Melanocyte of skin (primary cell): ENCODE results near the gene OR6C68. TPM values are rescaled to one million over a fixed set of nuclear protein-coding genes. Genes with fewer than 3 reads are reported as not detected.

Experiments used
- total RNA-seq, 2 donors: library from RNA; depleted of rRNA; stranded (reverse); fragments of >200 nt; gene quantifications; 2 replicates each; pipeline ENCODE4 v1.2.3, GENCODE V29; 2012

The OR6C68 gene
- total RNA-seq, result not detected

GRCh38 chr12:55492078-55492477 lies at the start of gene OR6C68:
TSS of gene OR6C68 (plus strand) at chr12:55492378. CDS start at chr12:55492378, 0 bp downstream.

GRCh38 chr12:55443776-55444175 lies 48.4 kb upstream of the OR6C68 start, which contains the start of gene OR6C2:
TSS of gene OR6C2 (plus strand) at chr12:55444076. CDS start at chr12:55452214, 8,138 bp downstream.

GRCh38 chr12:55470088-55470829 lies 21.9 kb upstream of the OR6C68 start, which contains the start of gene OR6C70:
TSS of gene OR6C70 (minus strand) at chr12:55470138. CDS start at chr12:55470138, 0 bp downstream.

Other genes with a start within 250 kb of the OR6C68 start
- under 1 TPM in 1 of 2 donors, not detected in 1; under 0.01 TPM for gene OR6C74, start 247.8 kb upstream of the OR6C68 start, total RNA-seq
- gene OR6C6, start 195.8 kb upstream of the OR6C68 start, total RNA-seq, result not detected
- gene OR6C1, start 178.0 kb upstream of the OR6C68 start, total RNA-seq, result not detected
- gene OR6C3, start 161.6 kb upstream of the OR6C68 start, total RNA-seq, result not detected
- not detected for gene OR6C75, start 129.4 kb upstream of the OR6C68 start, total RNA-seq
- not detected for gene OR6C65, start 91.8 kb upstream of the OR6C68 start, total RNA-seq
- not detected for gene OR6C76, start 66.1 kb upstream of the OR6C68 start, total RNA-seq
- gene OR6C2, start 48.3 kb upstream of the OR6C68 start, total RNA-seq, result not detected
- not detected for gene OR6C70, start 22.2 kb upstream of the OR6C68 start, total RNA-seq
- gene OR6C4, start 57.2 kb downstream of the OR6C68 start, total RNA-seq, result not detected
- not detected for gene OR2AP1, start 80.1 kb downstream of the OR6C68 start, total RNA-seq
- gene OR10P1, start 144.5 kb downstream of the OR6C68 start, total RNA-seq, result not detected
- 1 to 10 TPM; 1.3 to 3.8 TPM for gene ITGA7, start 215.5 kb downstream of the OR6C68 start, total RNA-seq
- 10 to 100 TPM; 30.3 to 53.0 TPM for gene BLOC1S1, start 223.7 kb downstream of the OR6C68 start, total RNA-seq
- gene RDH5, start 228.0 kb downstream of the OR6C68 start, total RNA-seq, result 1 to 10 TPM; 1.0 to 1.3 TPM
- 1,000 to 10,000 TPM; 1,571 to 2,230 TPM for gene CD63, start 236.6 kb downstream of the OR6C68 start, total RNA-seq